Activated CD4-positive, alpha-beta memory T cell treated with anti-CD3 and anti-CD28 coated beads, Interleukin-2, amount 10 ng/mL, durations not matched to agents 7 days and 5 days (primary cell): ENCODE measurements around the gene ASCC2. TPM values are rescaled to one million over a fixed set of nuclear protein-coding genes. Genes with fewer than 3 reads are reported as not detected.

Source experiments
- CTCF ChIA-PET: fragments of 350-600 bp; sonication (Branson Sonifier 250); formaldehyde crosslinking; loops from one replicate; lab custom pipeline; 2021; ENCODE audit warnings: antibody characterized with exemption, inconsistent platforms; lab: Charles Lee
- POLR2A ChIA-PET: fragments of 350-600 bp; sonication (Branson Sonifier 250); formaldehyde crosslinking; loops from one replicate; lab custom pipeline; 2021; ENCODE audit warnings: antibody characterized with exemption; lab: Charles Lee
- DNase-seq: peaks from one replicate; pipeline ENCODE4 v3.0.0-alpha.2; 2020
- H3K27ac Mint-ChIP-seq: one replicate; pipeline ENCODE4 v1.8.0; 2021; ENCODE audit warnings: mild to moderate bottlenecking, mixed read lengths
- H3K27me3 Mint-ChIP-seq: one replicate; pipeline ENCODE4 v1.8.0; 2021; ENCODE audit warnings: mixed read lengths
- H3K36me3 Mint-ChIP-seq: one replicate; pipeline ENCODE4 v1.8.0; 2021; ENCODE audit warnings: low read depth, mixed read lengths
- H3K4me1 Mint-ChIP-seq: one replicate; pipeline ENCODE4 v1.8.0; 2021; ENCODE audit warnings: mixed read lengths
- H3K4me3 Mint-ChIP-seq: one replicate; pipeline ENCODE4 v1.8.0; 2021; ENCODE audit warnings: mild to moderate bottlenecking, mixed read lengths
- H3K9me3 Mint-ChIP-seq: one replicate; pipeline ENCODE4 v1.8.0; 2021; ENCODE audit warnings: mixed read lengths
- total RNA-seq, 2 experiments: library from RNA; stranded (reverse); gene quantifications; one replicate each; pipeline ENCODE4 v1.2.3, GENCODE V29; 2021

The ASCC2 gene
- total RNA-seq, 2 experiments from 2014 or later, result 76.5 to 81.0 TPM

GRCh38 chr22:29740216-29740615 lies 97.9 kb downstream of the ASCC2 start:
- Mint-ChIP-seq H3K27ac (no peak overlapping the region), H3K36me3 (no peaks in the 10 kb centered on the region), H3K4me3 (no peak overlapping the region), H3K4me1 (no peaks in the 10 kb centered on the region), H3K9me3 (no peaks in the 10 kb centered on the region), H3K27me3 (no peaks in the 10 kb centered on the region)
- no peak for DNase-seq
- ChIA-PET POLR2A (no interaction called here), CTCF (no interaction called here)

- no peak overlapping the region for H3K4me3 Mint-ChIP-seq
- H3K27ac Mint-ChIP-seq, result no peak overlapping the region
- no peaks in the 10 kb centered on the region for H3K9me3 Mint-ChIP-seq
- DNase-seq, result no peak
- H3K27me3 Mint-ChIP-seq, result no peaks in the 10 kb centered on the region
- no peaks in the 10 kb centered on the region for H3K36me3 Mint-ChIP-seq
- H3K4me1 Mint-ChIP-seq, result no peaks in the 10 kb centered on the region
- POLR2A ChIA-PET, result interaction anchor here (0.5 kb wide), 1 partner anchor 18 kb away, joined by 3 read pairs; no protein-coding TSS in a partner anchor
- CTCF ChIA-PET, result no interaction called here
Observed at GRCh38 chr22:29739346-29739875, 98.7 kb downstream of the ASCC2 start.

Other genes with a start within 250 kb of the ASCC2 start
- 10 to 100 TPM; 58.2 to 60.1 TPM for gene NF2, start 234.6 kb downstream of the ASCC2 start, total RNA-seq
- gene CABP7, start 118.3 kb downstream of the ASCC2 start, total RNA-seq, result under 1 TPM; 0.08 to 0.13 TPM
- 10 to 100 TPM; 23.1 to 26.4 TPM for gene ZMAT5, start 71.3 kb downstream of the ASCC2 start, total RNA-seq
- gene UQCR10, start 70.9 kb downstream of the ASCC2 start, total RNA-seq, result 10 to 100 TPM; 86.4 to 89.5 TPM
- 10 to 100 TPM; 33.1 to 35.3 TPM for gene MTMR3, start 44.9 kb upstream of the ASCC2 start, total RNA-seq
- gene HORMAD2, start 242.2 kb upstream of the ASCC2 start, total RNA-seq, result under 1 TPM in 1 of 2 experiments, not detected in 1; 0.23 TPM